Type B pancreatic cell (in vitro differentiated cells): Measurements from ENCODE around the gene IL4. TPM values are rescaled to one million over a fixed set of nuclear protein-coding genes. Genes with fewer than 3 reads are reported as not detected.

Experiments used
- DNase-seq: peaks from one replicate; pipeline ENCODE4 v3.0.0; 2021; ENCODE audit warnings: mixed read lengths; ENCODE audit not compliant: unreplicated experiment; ENCODE audit errors: extremely low spot score
- H3K27ac Mint-ChIP-seq: 2 replicates; pipeline ENCODE4 v1.8.0; 2021; ENCODE audit warnings: mild to moderate bottlenecking, mixed read lengths
- H3K27me3 Mint-ChIP-seq: 2 replicates; pipeline ENCODE4 v1.8.0; 2021; ENCODE audit warnings: mixed read lengths
- H3K36me3 Mint-ChIP-seq: 2 replicates; pipeline ENCODE4 v1.8.0; 2021; ENCODE audit warnings: mixed read lengths
- H3K4me1 Mint-ChIP-seq: one replicate; pipeline ENCODE4 v1.8.0; 2021; ENCODE audit warnings: mixed read lengths; ENCODE audit not compliant: unreplicated experiment
- H3K4me3 Mint-ChIP-seq: 2 replicates; pipeline ENCODE4 v1.8.0; 2021; ENCODE audit warnings: mild to moderate bottlenecking, mixed read lengths
- H3K9me3 Mint-ChIP-seq: 2 replicates; pipeline ENCODE4 v1.8.0; 2021; ENCODE audit warnings: mixed read lengths
- total RNA-seq: library from RNA; stranded (reverse); gene quantifications from 2 replicates; pipeline ENCODE4 v1.2.1, GENCODE V29; 2021; ENCODE audit warnings: low replicate concordance
- TF ChIP-seq, protein P1 (sequence below): fragments of 200-600 bp; sonication (generic); conservative IDR thresholded peaks from 2 replicates; pipeline ENCODE4 v1.5.0; 2021; ENCODE audit warnings: antibody characterized with exemption, mild to moderate bottlenecking

IL4 gene
- total RNA-seq, 1 donor from 2014 or later, result not detected

DNA sequence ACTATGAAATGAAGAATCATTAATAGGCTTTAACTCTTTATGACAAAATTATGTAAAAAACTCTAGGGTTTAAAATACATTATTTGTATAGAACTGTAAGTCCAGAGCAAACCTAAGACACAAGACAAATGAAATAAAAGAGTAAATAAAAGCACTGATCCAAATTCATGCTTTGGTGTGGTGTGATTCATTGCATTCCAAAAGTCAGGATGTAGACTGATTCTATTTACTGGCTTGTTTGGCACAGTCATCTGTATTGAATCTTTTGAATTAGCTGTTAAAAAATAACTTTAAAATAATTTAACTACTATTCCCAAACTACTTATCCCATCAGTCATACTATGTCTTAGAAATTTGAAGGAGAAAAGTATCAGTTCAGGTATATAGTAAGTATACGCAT, 31.1 kb downstream of the IL4 start:
- Mint-ChIP-seq H3K4me3 (no peak overlapping the region), H3K9me3 (no peaks in the 10 kb centered on the region), H3K27ac (no peak overlapping the region), H3K4me1 (no peaks in the 10 kb centered on the region), H3K36me3 (peaks cover 25% of the 10 kb centered on the region), H3K27me3 (no peaks in the 10 kb centered on the region)
- no peak for DNase-seq
- TF ChIP-seq, protein P1, sequence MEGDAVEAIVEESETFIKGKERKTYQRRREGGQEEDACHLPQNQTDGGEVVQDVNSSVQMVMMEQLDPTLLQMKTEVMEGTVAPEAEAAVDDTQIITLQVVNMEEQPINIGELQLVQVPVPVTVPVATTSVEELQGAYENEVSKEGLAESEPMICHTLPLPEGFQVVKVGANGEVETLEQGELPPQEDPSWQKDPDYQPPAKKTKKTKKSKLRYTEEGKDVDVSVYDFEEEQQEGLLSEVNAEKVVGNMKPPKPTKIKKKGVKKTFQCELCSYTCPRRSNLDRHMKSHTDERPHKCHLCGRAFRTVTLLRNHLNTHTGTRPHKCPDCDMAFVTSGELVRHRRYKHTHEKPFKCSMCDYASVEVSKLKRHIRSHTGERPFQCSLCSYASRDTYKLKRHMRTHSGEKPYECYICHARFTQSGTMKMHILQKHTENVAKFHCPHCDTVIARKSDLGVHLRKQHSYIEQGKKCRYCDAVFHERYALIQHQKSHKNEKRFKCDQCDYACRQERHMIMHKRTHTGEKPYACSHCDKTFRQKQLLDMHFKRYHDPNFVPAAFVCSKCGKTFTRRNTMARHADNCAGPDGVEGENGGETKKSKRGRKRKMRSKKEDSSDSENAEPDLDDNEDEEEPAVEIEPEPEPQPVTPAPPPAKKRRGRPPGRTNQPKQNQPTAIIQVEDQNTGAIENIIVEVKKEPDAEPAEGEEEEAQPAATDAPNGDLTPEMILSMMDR, result no peak

DNA sequence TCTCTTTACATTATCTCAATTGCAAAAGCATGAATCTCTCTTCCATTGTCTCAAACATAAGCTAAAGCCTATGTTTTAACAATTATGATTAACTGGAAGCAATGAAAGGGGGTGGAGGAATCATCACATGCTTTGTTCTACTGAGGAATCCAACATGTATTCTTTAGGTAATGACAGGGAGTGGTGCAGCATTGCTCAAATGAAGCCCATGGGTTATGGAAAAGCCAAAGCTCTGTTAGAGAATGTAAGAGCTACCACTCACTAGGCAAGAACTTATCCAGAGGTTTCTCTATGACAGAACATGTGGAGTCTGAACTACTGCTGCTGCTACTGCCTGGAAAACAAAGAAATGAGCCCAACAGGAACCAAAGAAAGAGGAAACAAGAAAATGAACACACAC, 34.9 kb downstream of the IL4 start:
- Mint-ChIP-seq H3K27me3 (no peaks in the 10 kb centered on the region), H3K36me3 (peaks cover 15% of the 10 kb centered on the region), H3K9me3 (no peaks in the 10 kb centered on the region), H3K4me1 (no peaks in the 10 kb centered on the region), H3K4me3 (no peak overlapping the region), H3K27ac (no peak overlapping the region)
- no peak for DNase-seq
- TF ChIP-seq, protein P1, result no peak

DNA sequence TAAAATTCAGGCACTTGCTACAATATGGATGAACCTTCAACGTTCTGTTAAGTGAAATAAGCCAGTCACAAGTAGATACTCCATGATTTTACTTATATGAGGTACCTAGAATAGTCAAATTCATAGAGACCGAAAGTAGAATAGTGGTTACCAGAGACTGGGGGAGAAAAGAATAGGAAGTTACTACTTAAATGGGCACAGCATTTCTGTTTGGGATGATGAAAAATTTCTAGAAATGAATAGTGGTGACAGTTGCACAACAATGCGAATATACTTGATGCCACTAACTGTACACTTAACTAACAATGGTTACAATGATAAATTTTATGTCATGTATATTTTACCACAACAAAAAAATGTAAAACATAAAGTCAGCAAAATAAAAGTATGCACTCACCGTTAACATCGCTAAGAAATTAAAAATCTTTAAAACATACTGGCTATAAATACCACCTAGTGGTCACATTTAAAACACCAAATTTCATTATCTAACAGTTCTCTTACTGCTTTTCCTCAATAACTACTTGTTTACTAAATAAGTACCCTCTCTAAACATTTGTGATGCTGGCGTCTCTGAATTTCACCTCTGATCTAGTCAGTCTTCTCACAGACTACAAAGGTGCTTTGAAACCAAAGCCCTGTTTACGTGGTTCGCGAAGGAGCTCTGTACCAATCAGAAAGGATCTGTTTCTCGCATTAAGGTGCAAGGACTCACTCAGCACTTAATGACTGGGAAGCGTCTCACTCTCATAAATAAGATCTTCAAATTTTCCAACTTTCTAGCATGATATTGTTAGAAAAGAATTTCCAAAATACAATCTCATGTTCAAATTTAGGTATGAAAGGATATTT, 40.9 kb downstream of the IL4 start:
- Mint-ChIP-seq H3K4me1 (no peaks in the 10 kb centered on the region), H3K9me3 (no peaks in the 10 kb centered on the region), H3K27me3 (no peaks in the 10 kb centered on the region), H3K36me3 (peaks cover 12% of the 10 kb centered on the region), H3K4me3 (no peak overlapping the region), H3K27ac (no peak overlapping the region)
- TF ChIP-seq, protein P1, result peak; percentile 75
- no peak for DNase-seq

GRCh38 chr5:132718544-132719312, 44.9 kb downstream of the IL4 start:
- peaks cover 16% of the 10 kb centered on the region for H3K36me3 Mint-ChIP-seq
- H3K4me1 Mint-ChIP-seq, result no peaks in the 10 kb centered on the region
- no peak overlapping the region for H3K27ac Mint-ChIP-seq
- TF ChIP-seq, protein P1, result no peak
- no peak overlapping the region for H3K4me3 Mint-ChIP-seq
- no peak for DNase-seq
- no peaks in the 10 kb centered on the region for H3K27me3 Mint-ChIP-seq
- no peaks in the 10 kb centered on the region for H3K9me3 Mint-ChIP-seq

DNA sequence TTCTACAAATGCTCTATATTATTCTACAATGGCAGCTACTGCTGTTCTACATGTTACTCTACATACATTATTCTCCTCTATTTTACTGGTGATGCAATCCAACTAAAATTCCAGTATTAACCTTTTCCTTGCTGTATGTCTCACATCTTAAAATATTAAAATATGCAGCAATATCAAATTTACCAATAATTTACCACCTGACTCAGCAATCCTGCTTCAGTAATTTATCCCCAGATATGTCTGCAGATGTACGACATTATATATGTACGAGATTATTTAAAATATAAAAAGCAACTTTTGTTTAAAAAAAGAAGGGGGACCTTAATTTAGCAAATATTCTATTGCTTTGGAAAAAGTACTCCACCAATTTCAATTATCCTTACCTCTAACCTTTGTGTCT, 52.0 kb downstream of the IL4 start:
- peaks cover 28% of the 10 kb centered on the region for H3K36me3 Mint-ChIP-seq
- H3K9me3 Mint-ChIP-seq, result no peaks in the 10 kb centered on the region
- no peak for DNase-seq
- H3K4me1 Mint-ChIP-seq, result no peaks in the 10 kb centered on the region
- H3K4me3 Mint-ChIP-seq, result no peak overlapping the region
- H3K27ac Mint-ChIP-seq, result no peak overlapping the region
- no peaks in the 10 kb centered on the region for H3K27me3 Mint-ChIP-seq
- TF ChIP-seq, protein P1, result no peak
